HG03097 (cell line): ENCODE data around the gene SCN9A.
"Not testable (repeated sequence)": the region's sequence is repeated elsewhere in the genome, so short reads cannot be mapped to it uniquely, and the experiment has no call there.

Experiments used
- ATAC-seq: cut with Tn5 transposase; IDR thresholded peaks from one replicate; pipeline ENCODE4 v1.9.1; 2021; ENCODE audit not compliant: unreplicated experiment, low FRiP score

The SCN9A gene

DNA sequence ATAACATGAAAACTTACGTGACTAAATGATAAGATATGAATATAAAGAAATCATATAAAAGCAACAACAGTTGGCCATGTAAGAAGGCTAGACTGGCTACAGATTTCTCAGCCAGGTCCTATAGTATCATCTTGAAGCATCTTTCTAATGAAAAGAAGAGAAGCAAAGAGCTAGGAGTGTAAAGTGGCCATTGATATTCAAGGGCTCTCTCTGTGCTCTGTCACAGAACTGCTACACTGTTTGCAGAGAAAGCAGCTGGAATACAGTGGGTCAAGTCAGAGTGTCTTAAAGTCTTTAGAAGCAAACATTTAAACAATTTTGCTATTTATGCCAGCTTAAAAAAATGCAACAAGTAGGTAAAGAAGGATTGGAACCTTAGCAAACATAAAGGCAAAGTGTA is 118.8 kb downstream of the SCN9A start:
- no peak for ATAC-seq

DNA sequence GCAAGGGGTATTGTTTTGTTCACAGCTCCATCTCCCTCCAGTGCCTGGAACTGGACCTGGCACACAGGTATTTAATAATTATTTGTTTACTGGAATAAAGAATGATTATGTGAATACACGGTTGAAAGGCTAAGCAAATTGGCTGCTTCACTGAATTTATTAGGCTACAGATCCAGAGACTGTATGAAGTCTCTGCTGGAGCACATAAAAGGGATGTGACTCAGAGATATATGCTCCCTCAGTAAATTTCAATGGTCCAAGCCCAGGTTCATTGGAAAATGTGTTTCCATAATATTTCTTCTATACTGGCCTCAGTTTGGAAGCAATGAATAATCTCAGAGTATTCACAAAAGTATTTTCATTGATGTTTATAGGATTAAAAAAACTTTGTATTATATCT is 126.4 kb downstream of the SCN9A start:
- ATAC-seq: no peak

DNA sequence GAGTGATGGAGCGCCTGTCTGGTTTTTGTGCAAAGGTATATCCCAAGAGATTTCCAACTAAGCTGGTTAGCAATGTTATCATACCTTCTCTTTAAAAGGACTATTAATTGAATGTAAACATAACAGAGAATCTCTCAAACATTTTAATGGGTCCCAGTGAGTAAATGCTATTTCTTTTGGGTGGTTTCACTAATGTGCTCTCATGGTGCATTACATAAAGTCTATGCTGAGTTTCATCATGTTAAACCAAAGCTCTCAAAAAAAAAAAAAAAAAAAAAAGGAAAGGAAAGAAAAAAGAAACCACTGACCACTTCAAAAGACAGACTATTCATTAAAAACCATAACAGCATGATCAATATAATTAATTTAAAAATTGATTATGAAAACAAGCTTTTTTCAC is 128.8 kb downstream of the SCN9A start:
- no peak for ATAC-seq

DNA sequence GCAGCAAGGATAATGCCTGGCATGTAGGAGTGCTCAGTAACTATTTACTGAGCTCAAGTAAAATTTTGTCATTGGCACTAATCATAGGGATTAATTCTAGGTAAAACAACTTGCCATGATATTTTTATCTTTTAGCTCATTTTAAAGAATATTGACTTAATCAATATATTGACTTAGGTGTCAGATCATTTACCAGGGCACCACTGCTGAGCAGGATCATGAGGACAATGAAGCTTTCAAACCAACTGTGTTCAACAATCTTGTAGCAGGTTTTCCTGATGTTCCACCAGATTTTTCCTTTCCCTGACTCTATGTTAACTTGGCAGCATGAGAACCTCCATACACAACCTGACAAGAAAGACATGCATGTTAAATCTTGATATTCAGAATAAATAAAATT is 133.4 kb downstream of the SCN9A start:
- ATAC-seq: no peak

DNA sequence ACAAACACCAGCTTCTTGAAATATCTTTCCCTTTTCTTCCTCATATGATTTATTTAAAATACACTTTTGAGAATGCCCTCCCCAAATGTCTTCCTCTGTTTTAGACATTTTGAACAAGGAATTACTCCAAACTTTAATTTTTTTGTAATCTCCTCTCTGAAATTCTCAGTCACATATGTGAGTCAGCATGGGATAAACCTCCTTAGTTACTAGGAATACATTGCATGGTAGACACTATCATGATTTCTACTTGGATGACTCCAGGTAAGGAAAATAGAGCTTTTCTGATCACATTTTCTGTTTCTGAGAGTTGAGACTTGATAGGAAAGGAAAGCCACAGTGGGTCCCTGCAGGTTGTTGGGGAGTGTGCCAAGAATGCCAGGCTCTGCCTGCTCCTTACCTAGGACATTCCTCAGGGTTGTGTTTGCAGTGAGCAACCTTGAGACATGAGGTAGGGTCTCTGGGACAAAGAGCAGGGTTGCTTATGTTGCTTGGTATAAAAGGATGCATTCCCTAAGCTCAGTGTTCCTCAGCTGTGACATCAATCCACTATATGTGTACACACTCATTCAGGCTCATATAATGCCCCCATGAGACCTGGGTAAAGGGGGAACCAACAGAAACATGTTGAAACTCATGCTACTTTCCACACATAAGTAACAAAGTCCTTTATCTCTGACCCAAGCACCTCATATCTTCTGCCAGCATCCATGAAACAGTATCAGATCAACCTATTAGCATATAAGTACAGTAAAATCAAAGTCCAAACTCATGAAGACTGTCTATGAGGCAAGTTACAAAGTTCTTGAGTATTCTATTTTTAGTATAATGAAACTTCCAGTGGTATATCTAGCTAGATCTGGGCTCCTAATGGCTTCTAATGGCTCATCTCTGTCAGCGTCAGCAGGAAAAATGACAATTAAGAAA is 135.1 kb downstream of the SCN9A start:
- ATAC-seq: no peak

DNA sequence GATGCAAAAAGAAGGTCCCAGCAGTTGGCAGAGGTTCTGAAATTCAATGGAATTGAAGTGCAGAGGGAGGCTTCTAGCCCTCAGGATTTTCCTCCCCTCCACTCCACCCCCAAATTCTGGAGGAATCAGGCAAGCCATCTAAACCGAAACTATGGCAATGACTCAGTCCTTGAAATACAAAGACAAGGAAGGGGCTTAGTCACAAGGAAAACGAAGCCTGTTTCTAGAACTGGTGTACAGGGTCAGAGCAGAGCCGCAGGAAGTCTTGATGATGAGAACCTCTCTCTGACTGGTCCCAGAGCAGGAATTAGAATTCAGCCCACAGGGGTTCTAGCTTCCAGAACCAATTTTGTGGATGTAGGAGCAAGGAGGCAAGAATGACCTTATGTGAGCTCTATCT is 136.2 kb downstream of the SCN9A start:
- no peak for ATAC-seq

DNA sequence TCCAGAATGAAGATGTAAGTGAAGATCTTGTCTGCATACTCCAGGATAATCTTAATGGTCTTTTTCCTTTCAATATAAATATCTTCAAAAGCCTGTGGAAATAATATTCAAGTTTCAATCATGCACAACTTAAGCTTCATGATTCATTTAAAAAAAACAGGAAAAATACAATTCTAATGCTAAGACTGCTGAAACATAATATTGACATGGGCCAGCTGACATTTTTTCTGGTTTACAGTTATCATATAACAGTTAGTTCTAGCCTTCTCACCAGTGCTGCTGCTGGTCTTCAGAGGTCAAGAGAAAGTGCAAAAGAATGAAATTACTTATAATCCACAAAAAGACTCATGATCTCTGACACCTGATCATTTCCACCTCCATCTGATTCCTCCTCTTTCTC is 137.6 kb downstream of the SCN9A start:
- no peak for ATAC-seq

DNA sequence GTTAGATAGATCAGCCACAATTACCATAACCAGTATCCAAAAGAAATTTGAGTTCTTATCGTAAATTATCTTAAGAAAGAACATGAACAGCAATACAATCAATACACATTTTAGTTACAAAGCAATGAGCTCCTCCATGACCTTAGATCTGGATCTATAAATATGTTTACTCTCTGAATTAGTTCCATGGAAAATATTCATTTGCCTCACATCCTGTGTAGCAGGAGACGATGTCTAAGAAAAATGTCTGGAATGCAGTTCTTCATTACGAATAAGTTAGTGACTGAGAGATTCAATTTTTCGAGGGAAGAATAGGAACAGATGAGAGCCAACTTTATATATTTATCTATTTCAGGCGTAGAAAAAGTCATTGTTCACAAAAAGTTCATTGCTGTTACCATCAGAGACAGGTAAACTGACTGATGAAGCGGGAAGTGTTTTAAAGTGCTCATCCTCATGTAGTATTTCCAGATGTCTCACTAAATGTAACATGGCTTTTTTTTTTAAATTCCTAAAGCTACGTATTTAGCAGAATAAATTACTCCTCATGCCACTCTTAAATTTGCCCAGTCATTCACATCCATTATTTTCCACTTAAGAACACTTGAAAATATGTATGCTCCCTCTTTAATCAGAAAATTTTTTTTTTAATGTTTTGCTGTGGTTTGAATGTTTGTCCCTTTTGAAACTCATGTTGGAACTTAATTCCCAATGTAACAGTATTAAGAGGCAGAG is 141.5 kb downstream of the SCN9A start:
- ATAC-seq: no peak

DNA sequence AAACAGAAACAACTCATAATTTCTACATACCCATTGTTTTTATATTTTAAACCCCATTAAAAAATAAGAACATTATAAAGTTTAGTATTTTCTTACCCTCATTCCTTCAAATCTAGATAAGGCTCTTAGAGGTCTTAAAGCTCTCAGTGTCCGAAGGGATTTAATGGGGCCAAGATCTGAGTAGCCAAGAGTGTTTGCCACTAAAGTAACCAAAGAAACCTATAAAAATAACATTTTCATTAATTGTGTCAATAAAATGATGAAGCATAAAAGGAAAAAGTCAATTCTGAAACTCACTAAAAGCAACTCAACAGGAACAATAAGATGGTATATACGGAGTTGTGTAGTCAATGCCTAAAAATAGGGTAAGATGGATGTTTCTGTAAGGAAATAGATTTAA is 142.5 kb downstream of the SCN9A start:
- no peak for ATAC-seq

DNA sequence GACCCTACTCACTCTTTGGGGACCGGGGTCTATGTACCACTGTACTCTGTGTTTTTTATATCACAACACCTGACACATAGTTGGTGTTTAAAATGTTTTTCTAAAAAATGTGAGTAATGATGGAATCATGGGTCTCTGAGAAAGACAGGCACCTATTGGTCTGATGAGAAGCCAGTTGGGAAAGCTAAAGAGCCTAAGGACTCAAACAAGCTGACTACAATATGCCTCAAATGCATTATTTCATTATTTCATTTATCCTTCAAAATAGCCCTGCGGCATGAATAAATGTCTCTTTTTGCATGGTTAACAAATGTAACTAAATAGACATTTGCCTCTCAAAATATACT is 145.0 kb downstream of the SCN9A start:
- no peak for ATAC-seq

DNA sequence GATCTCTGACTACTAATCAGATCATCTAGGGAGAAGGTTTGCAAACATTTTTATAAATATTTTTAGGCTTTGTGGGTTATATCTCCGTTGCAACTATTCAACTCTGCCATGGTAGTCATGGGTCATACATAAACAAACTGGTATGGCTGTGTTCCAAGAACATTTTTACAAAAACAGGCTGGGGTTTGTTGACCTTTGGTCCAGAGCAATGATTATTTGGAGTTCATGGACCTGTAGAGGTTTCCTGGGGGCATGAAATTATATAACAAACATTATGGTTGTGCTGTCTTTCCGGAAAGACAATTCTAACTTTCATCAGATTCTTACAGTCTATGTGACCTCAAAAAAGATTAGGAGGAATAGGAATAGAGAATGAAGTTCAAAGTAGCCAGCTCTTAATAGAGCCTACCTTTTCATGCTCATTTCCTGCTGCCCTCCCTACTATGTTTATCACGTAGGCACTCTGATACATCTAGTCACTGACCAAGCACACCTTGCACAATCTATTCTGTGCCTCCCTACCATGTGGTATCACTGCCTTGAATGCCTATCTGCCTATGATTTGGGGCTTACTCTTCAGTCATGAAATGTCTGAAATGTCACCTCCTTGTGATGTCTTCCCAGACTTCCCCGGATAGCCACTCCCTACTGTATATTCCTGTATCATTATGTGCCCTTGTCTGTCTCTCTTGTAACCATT is 145.6 kb downstream of the SCN9A start:
- ATAC-seq: no peak

DNA sequence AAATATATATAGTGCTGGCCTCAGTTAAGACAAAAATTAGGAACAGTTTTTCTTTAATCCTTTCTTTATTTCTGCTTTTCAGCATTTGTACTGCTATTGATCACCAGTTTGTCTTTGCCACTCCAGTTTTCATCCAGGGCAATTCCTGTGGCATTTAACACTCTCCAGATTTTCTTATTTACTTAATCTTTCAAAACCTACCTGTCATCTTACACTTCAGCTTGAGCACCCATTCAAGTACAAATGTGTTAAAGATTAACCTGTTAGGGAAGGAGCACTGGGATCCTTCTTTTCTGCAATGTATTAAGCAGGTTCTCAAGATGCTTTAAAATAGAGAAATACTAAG is 146.1 kb downstream of the SCN9A start:
- ATAC-seq: no peak

DNA sequence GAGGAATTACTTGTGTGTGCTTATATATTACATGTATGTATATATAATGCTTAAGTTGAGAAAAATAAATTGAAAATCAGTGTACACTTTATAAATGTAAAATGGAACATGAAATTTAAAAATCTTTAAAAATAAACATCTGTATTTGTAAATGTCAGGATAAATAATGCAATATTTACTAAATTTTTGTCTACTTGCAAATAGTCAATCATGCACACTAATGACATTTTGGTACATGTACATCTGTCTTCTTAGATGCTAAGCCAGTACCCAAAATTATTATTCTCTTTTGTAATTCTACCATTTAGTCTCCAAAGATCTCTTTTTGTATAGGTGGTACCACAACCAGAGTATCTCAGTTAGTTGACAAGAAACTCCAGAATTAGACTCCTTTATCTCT is 151.5 kb downstream of the SCN9A start:
- no peak for ATAC-seq

DNA sequence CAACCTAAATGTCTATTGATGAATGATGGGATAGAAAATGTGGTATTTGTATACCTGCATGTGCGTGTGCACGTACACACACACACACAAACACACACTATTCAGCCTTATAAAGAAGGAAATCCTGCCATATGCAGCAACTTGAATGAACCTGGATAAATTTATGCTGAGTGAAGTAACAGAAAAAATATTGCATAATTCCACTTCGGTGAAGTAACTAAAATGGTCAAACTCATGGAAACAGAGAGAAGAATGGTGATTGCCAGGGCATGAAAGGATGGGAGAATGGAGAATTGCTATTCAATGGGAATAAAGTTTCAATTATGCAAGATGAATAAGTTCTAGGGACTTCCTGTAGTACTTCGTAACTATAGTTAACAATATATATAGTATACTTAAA is 152.4 kb downstream of the SCN9A start:
- no peak for ATAC-seq

DNA sequence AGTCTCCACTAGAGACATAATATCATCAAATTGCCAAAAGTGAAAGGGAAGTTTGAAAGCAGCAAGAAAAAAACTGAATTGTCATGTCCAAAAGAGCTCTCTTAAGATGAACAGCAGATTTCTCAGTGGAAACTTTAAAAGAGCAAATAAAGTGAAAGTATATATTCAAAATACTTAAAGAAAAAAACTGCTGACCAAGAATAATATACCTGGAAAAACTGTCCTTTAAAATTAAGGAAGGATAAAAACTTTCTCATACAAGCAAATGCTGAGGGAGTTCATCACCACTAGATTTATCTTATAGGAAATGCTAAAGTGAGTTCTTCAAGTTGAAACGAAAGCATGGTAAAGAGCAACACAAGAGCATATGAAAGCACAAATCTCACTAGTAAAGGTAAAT is 164.7 kb downstream of the SCN9A start:
- no peak for ATAC-seq

DNA sequence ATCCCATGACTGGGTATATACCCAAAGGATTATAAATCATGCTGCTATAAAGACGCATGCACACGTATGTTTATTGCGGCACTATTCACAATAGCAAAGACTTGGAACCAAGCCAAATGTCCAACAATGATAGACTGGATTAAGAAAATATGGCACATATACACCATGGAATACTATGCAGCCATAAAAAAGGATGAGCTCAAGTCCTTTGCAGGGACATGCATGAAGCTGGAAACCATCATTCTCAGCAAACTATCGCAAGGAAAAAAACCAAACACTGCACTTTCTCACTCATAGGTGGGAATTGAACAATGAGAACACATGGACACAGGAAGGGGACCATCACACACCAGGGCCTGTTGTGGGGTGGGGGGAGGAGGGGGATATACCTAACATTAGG is 165.8 kb downstream of the SCN9A start:
- not testable (repeated sequence) for ATAC-seq

DNA sequence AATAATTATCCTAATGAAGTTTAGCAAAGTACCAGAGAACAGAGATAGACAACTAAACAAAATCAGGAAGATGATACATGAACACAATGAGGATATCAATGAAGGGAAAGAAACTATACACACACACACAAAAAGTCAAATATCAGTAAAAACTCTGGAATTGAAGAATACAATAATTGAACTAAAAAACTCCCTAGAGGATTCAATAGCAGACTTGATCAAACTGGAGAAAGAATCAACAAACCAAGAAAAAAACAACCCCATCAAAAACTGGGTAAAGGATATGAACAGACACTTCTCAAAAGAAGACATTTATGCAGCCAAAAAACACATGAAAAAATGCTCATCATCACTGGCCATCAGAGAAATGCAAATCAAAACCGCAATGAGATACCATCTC is 166.4 kb downstream of the SCN9A start:
- not testable (repeated sequence) for ATAC-seq

DNA sequence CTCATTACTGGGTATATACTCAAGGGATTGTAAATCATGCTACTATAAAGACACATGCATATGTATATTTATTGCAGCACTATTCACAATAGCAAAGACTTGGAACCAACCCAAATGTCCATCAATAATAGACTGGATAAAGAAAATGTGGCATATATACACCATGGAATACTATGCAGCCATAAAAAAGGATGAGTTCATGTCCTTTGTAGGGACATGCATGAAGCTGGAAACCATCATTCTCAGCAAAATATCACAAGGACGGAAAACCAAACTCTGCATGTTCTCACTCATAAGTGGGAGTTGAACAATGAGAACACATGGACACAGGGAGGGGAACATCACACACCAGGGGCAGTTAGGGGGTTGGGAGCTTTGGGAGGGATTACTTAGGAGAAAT is 169.6 kb downstream of the SCN9A start:
- ATAC-seq: not testable (repeated sequence)

DNA sequence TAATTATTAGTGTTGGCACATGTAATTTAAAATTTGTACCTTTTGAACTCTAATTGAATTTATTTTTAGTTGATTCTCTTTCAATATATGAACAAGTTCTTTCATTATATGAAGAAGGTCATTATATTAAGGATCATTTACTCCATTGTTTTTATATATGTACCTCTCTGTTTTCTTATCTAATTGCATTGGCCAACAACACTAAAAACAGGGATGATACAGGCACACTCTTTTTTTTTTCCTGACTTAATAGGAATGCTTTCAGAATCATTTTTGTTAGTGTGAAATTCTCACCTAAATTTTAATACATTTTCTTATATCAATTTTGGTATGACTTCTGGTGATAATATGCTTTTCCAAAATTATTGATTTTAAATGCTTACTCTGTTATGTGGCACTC is 173.0 kb downstream of the SCN9A start:
- ATAC-seq: no peak

DNA sequence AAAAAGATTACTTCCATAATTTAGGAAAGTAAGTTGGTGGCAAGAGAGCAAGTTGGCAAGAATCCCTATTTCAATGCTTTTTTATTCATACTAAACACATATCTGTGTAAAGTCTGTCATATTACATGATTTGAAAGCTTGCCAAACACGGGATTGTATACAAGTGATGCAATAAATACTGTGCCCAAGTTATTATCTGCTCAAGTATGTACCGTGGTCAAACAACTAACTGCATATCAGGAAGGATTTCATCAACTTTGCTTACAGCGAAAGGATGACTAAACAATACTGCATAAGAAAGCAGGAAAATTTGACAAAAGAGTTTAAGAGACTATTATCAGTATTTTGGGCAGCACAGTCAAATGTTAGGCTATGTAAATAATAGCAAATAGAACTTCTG is 178.3 kb downstream of the SCN9A start:
- no peak for ATAC-seq

DNA sequence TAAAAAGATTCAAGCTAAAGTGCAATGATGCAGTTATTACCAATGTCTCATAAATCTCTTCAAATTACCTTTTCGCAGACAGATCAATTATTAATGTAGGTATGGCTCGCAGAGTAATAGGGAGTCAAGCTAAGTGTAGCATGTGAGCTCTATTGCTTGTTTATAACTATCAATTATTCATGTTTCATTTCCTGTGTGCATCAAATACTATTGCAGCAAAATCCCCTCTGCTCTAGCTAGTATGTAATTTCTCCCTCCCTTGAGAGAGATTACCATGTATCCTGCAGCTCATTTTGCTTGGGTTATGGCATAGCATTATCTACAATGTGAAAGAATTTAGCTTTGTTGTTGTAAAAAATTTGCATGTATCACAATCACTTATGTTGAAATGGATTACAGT is 182.3 kb downstream of the SCN9A start:
- no peak for ATAC-seq

DNA sequence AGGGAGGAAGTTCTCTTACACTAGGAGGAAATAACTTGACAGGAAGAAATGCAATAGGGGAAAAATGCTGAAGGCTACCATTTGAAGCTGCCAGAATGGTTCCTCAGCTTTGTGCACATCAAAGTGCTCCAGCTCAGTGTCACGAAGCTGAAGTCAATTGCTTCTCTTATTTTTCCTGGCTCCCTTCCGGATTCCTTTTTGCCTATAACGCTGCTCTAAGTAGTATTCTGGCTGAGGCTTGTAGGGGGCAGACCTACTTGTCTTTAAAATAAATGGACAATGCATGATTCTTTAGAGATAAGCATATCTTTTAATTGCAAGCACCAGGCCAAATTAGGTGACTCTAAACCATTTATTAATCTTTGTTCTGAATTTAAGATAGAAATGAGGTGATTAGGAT is 187.7 kb downstream of the SCN9A start:
- ATAC-seq: no peak
